BJ (cell line): Measurements from ENCODE around the gene EIF2S2. TPM values are rescaled to one million over a fixed set of nuclear protein-coding genes. Genes with fewer than 3 reads are reported as not detected.

Source experiments
- CTCF ChIA-PET: fragments of 350-600 bp; formaldehyde crosslinking; extraction: SDS; loops from one replicate; lab custom pipeline; 2021; ENCODE audit warnings: antibody characterized with exemption, inconsistent platforms; lab: Yijun Ruan, JAX
- POLR2A ChIA-PET: fragments of 300-600 bp; sonication (Branson Sonifier 250); formaldehyde crosslinking; extraction: SDS; loops from one replicate; lab custom pipeline; 2021; ENCODE audit warnings: antibody characterized with exemption; lab: Charles Lee
- DNase-seq: peaks from one replicate; pipeline ENCODE4 v3.0.0-alpha.2; 2011; ENCODE audit warnings: low read depth
- H3K27me3 ChIP-seq: 2 replicates; pipeline ENCODE4 v1.6.0; 2011; ENCODE audit warnings: low read length; ENCODE audit not compliant: control insufficient read depth, insufficient read depth
- H3K36me3 ChIP-seq: 2 replicates; pipeline ENCODE4 v1.5.1; 2011; ENCODE audit warnings: low read length; ENCODE audit not compliant: control insufficient read depth, insufficient read depth
- H3K4me3 ChIP-seq: 2 replicates; pipeline ENCODE4 v1.5.1; 2011; ENCODE audit warnings: low read depth, mild to moderate bottlenecking, control low read depth, low read length
- polyA plus RNA-seq: library from polyadenylated mRNA; depleted of rRNA; stranded (reverse); fragments of >200 nt; gene quantifications from 2 replicates; pipeline ENCODE4 v1.2.3, GENCODE V29; 2011
- TF ChIP-seq, protein P1 (sequence below): IDR thresholded peaks from 2 replicates; pipeline ENCODE4 v1.5.1; 2011; ENCODE audit warnings: low read depth, mild to moderate bottlenecking, control low read depth, inconsistent platforms, low read length, moderate library complexity; ENCODE audit not compliant: insufficient read depth

EIF2S2 gene
- polyA plus RNA-seq, 1 experiment: 78.6 TPM

DNA sequence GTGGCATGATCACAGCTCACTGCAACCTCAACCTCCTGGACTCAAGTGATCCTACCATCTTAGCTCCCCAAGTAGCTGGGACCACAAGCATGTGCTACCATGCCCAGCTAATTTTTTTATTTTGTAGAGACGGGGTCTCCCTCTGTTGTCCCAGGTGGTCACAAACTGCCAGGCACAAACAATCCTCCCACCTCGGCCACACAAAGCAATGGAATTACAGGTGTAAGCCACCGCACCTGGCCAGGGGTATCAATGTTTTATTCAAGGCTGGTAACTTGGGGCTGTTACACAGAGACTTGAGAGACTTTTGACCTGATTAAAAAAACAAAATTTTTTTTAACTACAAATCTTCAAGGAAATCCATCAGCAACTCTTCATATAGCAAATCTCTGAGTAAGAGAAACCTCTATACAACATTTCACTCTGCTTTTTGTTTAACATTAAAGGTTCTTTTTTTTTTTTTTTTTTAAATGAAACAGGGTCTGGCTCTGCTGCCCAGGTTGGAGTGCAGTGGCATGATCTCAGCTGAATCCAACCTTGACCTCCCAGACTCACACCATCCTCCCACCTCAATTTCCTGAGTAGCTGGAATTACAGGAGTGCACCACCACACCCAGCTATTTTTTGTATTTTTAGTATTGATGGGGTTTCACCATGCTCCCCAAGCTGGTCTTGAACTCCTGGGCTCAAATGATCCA, 5.9 kb downstream of the EIF2S2 start:
- no peak overlapping the region for H3K4me3 ChIP-seq
- ChIA-PET POLR2A (no interaction called here), CTCF (interaction anchor here (0.5 kb wide), 1 partner anchor 125 kb away, joined by 3 read pairs; no protein-coding TSS in a partner anchor)
- H3K36me3 ChIP-seq: peaks cover 14% of the 10 kb centered on the region
- TF ChIP-seq, protein P1, sequence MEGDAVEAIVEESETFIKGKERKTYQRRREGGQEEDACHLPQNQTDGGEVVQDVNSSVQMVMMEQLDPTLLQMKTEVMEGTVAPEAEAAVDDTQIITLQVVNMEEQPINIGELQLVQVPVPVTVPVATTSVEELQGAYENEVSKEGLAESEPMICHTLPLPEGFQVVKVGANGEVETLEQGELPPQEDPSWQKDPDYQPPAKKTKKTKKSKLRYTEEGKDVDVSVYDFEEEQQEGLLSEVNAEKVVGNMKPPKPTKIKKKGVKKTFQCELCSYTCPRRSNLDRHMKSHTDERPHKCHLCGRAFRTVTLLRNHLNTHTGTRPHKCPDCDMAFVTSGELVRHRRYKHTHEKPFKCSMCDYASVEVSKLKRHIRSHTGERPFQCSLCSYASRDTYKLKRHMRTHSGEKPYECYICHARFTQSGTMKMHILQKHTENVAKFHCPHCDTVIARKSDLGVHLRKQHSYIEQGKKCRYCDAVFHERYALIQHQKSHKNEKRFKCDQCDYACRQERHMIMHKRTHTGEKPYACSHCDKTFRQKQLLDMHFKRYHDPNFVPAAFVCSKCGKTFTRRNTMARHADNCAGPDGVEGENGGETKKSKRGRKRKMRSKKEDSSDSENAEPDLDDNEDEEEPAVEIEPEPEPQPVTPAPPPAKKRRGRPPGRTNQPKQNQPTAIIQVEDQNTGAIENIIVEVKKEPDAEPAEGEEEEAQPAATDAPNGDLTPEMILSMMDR: no peak
- no peak for DNase-seq
- H3K27me3 ChIP-seq: no peaks in the 10 kb centered on the region

DNA sequence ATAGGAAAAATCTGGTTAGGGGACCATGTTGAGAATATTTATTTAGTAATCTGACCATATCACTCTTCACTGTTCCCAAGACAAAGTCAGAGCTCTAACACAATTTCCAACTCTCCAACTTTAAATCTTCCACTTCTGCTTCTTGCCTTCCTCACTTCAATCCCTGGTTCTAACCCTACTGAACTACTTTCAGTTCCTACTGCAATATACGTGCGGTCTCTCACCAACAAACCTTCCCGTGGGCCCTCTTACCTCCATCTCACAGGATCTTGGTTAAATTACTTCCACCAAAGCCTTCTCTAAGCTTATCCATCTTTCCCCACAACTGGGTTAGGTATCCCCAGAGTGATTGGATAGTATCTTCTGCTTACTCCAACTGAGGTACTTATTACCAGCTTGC, 8.0 kb downstream of the EIF2S2 start:
- ChIA-PET CTCF (interaction anchor here (0.8 kb wide), 1 partner anchor 9 kb away, joined by 3 read pairs; no protein-coding TSS in a partner anchor), POLR2A (no interaction called here)
- H3K36me3 ChIP-seq: peaks cover 14% of the 10 kb centered on the region
- H3K4me3 ChIP-seq: no peak overlapping the region
- TF ChIP-seq, protein P1: no peak
- no peaks in the 10 kb centered on the region for H3K27me3 ChIP-seq
- DNase-seq: no peak

DNA sequence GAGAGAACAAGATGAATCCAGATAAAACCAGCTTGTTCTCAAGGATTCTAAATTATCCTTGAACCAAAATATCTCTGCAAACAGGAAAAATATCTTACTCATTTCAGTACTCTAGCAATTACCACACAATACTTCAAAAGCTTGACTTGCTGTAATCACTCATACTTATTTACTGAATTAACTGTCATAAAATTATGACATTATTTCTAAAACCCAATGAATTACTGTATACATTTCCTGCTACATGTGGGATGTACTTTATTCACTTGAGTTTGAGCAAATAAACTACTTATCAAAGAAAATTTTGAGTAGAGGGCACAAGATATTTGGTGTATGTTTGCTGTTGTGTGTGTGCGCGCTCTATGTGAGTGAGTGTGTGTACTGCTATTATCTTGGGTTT, 9.7 kb downstream of the EIF2S2 start:
- no peak for DNase-seq
- POLR2A ChIA-PET: no interaction called here
- H3K36me3 ChIP-seq: peaks cover 14% of the 10 kb centered on the region
- H3K4me3 ChIP-seq: no peak overlapping the region
- CTCF ChIA-PET: no interaction called here
- H3K27me3 ChIP-seq: no peaks in the 10 kb centered on the region
- TF ChIP-seq, protein P1: no peak

DNA sequence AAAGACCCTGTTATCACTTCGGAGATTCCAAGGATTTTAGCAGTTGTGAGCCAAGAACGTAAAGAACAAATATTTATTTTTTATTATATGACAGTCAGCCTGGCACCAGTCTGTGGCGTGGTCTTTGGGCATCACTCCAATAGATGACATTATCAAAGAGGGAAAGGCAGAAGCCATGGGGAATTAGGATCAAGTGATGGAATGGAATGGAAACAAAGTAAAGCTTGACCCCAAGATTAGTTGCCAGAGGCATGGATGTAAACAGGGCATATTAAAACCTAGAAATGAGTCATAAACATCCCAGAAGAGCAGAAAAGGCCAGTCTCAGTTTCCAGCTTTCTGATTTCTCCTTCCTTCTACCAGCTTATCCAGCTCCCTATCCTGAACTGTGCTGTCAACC, 11.5 kb downstream of the EIF2S2 start:
- no peak for DNase-seq
- POLR2A ChIA-PET: interaction anchor here (0.6 to 0.8 kb wide), 2 partner anchors 11 to 12 kb away, joined by 3 to 5 read pairs; partner anchors contain the start of gene EIF2S2
- Histone ChIP-seq H3K36me3 (peaks cover 26% of the 10 kb centered on the region), H3K4me3 (no peak overlapping the region), H3K27me3 (no peaks in the 10 kb centered on the region)
- CTCF ChIA-PET: interaction anchor here (0.6 to 1.1 kb wide), 2 partner anchors 13 to 1448 kb away, joined by 3 read pairs; no protein-coding TSS in a partner anchor
- TF ChIP-seq, protein P1: no peak

DNA sequence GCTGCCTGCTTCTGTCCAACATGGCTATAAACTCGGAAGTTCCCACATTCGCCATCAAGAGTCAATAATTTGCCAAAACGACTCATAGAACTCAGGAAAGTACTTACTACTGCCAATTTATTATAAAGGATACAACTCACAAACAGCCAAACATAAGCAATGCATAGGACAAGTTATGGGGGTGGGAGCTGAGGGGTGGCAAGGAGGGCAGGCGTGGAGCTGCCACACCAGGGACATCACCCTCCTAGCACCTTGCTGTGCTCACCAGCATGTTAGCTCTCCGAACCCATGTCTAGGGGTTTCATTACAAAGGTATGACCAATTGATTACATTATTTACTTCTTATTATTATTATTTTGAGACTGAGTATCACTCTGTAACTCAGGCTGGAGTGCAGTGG, 12.4 kb downstream of the EIF2S2 start:
- Histone ChIP-seq H3K36me3 (peaks cover 23% of the 10 kb centered on the region), H3K27me3 (no peaks in the 10 kb centered on the region), H3K4me3 (no peak overlapping the region)
- POLR2A ChIA-PET: no interaction called here
- TF ChIP-seq, protein P1: no peak
- DNase-seq: no peak
- CTCF ChIA-PET: no interaction called here
